Measurements from ENCODE around the gene RPAIN. TPM values are rescaled to one million over a fixed set of nuclear protein-coding genes. Genes with fewer than 3 reads are reported as not detected.

The RPAIN gene
- total RNA-seq, 1 experiment from 2014 or later: 36.7 TPM

GRCh38 chr17:5481451-5481850, 61.5 kb downstream of the RPAIN start:
- in situ Hi-C loops (cut with HindIII; ENCODE audit: low pct_unique_long_range_greater_than_20kb, low sequenced_read_pairs) (no loop called here), intact Hi-C loops (cut with micrococcal nuclease; ENCODE audit: unreplicated experiment) (no loop called here)
- H3K36me3 ChIP-seq (ENCODE audit: control insufficient read depth, insufficient read depth, low read length): peaks cover 40% of the 10 kb centered on the region
- no peak overlapping the region for H3K4me3 ChIP-seq (ENCODE audit: low read depth in 2 of 2, low read length in 2 of 2)
- ATAC-seq: no peak
- no peaks in the 10 kb centered on the region for H3K27me3 ChIP-seq (ENCODE audit: control insufficient read depth, insufficient read depth, low read length)
- POLR2A ChIA-PET: no interaction called here
- CTCF ChIA-PET: no interaction called here
- TF ChIP-seq, protein P1, sequence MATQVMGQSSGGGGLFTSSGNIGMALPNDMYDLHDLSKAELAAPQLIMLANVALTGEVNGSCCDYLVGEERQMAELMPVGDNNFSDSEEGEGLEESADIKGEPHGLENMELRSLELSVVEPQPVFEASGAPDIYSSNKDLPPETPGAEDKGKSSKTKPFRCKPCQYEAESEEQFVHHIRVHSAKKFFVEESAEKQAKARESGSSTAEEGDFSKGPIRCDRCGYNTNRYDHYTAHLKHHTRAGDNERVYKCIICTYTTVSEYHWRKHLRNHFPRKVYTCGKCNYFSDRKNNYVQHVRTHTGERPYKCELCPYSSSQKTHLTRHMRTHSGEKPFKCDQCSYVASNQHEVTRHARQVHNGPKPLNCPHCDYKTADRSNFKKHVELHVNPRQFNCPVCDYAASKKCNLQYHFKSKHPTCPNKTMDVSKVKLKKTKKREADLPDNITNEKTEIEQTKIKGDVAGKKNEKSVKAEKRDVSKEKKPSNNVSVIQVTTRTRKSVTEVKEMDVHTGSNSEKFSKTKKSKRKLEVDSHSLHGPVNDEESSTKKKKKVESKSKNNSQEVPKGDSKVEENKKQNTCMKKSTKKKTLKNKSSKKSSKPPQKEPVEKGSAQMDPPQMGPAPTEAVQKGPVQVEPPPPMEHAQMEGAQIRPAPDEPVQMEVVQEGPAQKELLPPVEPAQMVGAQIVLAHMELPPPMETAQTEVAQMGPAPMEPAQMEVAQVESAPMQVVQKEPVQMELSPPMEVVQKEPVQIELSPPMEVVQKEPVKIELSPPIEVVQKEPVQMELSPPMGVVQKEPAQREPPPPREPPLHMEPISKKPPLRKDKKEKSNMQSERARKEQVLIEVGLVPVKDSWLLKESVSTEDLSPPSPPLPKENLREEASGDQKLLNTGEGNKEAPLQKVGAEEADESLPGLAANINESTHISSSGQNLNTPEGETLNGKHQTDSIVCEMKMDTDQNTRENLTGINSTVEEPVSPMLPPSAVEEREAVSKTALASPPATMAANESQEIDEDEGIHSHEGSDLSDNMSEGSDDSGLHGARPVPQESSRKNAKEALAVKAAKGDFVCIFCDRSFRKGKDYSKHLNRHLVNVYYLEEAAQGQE (IDR thresholded peaks at IDR 0.05; ENCODE audit: insufficient read depth in 1 of 2, low read depth in 2 of 2, low read length in 1 of 2): no peak
- TF ChIP-seq TCF7L2 (IDR thresholded peaks at IDR 0.05; ENCODE audit: low read depth, low read length): no peak
- TF ChIP-seq, protein P2, sequence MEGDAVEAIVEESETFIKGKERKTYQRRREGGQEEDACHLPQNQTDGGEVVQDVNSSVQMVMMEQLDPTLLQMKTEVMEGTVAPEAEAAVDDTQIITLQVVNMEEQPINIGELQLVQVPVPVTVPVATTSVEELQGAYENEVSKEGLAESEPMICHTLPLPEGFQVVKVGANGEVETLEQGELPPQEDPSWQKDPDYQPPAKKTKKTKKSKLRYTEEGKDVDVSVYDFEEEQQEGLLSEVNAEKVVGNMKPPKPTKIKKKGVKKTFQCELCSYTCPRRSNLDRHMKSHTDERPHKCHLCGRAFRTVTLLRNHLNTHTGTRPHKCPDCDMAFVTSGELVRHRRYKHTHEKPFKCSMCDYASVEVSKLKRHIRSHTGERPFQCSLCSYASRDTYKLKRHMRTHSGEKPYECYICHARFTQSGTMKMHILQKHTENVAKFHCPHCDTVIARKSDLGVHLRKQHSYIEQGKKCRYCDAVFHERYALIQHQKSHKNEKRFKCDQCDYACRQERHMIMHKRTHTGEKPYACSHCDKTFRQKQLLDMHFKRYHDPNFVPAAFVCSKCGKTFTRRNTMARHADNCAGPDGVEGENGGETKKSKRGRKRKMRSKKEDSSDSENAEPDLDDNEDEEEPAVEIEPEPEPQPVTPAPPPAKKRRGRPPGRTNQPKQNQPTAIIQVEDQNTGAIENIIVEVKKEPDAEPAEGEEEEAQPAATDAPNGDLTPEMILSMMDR (IDR thresholded peaks at IDR 0.05): no peak
- TF ChIP-seq POLR2AphosphoS5 (IDR thresholded peaks at IDR 0.05; ENCODE audit: low read depth, low read length): no peak
- TF ChIP-seq SIN3A (IDR thresholded peaks at IDR 0.05; ENCODE audit: borderline replicate concordance, insufficient read depth, low read depth, low read length): no peak
- peaks cover 6% of the 10 kb centered on the region for H3K4me1 ChIP-seq (ENCODE audit: control insufficient read depth, insufficient read depth, low read length)
- H3K27ac ChIP-seq (ENCODE audit: low read length): no peak overlapping the region
- no peak for DNase-seq (ENCODE audit: low read depth, low spot score)
- H3K9me3 ChIP-seq (ENCODE audit: control insufficient read depth, insufficient read depth, low read depth, low read length): no peaks in the 10 kb centered on the region
- BruUV-seq (replicated peaks): no TSS peak

Other genes with a start within 250 kb of the RPAIN start
- gene ZNF594, start 228.3 kb upstream of the RPAIN start, total RNA-seq (2021; ENCODE audit: unreplicated experiment): 5.6 TPM
- gene SCIMP, start 185.3 kb upstream of the RPAIN start, total RNA-seq (2021; ENCODE audit: unreplicated experiment): not detected
- 28.2 TPM for gene RABEP1, start 137.9 kb upstream of the RPAIN start, total RNA-seq (2021; ENCODE audit: unreplicated experiment)
- gene NUP88, start 520 bp upstream of the RPAIN start, total RNA-seq (2021; ENCODE audit: unreplicated experiment): 50.5 TPM
- gene C1QBP, start 19.0 kb downstream of the RPAIN start, total RNA-seq (2021; ENCODE audit: unreplicated experiment): 225 TPM
- 31.0 TPM for gene DHX33, start 48.8 kb downstream of the RPAIN start, total RNA-seq (2021; ENCODE audit: unreplicated experiment)
- 59.7 TPM for gene DERL2, start 66.0 kb downstream of the RPAIN start, total RNA-seq (2021; ENCODE audit: unreplicated experiment)
- 11.5 TPM for gene MIS12, start 66.4 kb downstream of the RPAIN start, total RNA-seq (2021; ENCODE audit: unreplicated experiment)
- 0.57 TPM for gene NLRP1, start 164.3 kb downstream of the RPAIN start, total RNA-seq (2021; ENCODE audit: unreplicated experiment)

All from Panc1 (cell line).